Measurements from ENCODE around the gene COX5A. TPM values are rescaled to one million over a fixed set of nuclear protein-coding genes. Genes with fewer than 3 reads are reported as not detected.

The COX5A gene
- total RNA-seq, 6 experiments from 2014 or later = 130 to 169 (median 141) TPM

DNA sequence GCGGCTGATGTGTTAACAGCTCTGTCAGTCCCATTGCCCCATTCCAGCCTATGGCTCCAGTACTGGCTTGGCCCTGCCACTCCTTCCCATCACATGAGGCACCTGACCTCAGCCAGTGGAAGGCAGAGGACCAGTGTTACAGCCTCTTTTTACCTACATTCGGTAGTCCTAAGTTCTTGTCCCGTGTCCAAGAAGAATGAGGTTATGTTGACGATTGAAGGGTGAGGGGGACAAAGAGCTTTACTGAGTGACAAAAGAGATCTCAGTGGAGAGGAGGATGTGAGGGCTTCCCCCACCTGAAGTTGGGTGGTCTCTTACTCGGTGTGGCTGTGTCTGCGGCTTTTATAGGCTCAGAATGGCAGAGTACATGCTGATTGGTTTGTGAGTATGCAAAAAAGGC, 55.3 kb downstream of the COX5A start:
- Histone ChIP-seq H3K4me1 (no peaks in the 10 kb centered on the region), H3K9me3 (no peaks in the 10 kb centered on the region), H3K27me3 (no peaks in the 10 kb centered on the region), H3K27ac (no peak overlapping the region), H3K4me3 (no peak overlapping the region), H3K36me3 (no peaks in the 10 kb centered on the region)
- ATAC-seq (no peak), DNase-seq (no peak)
- WGBS (ENCODE audit: insufficient coverage, low coverage, low lambda C conversion rate, missing lambda C conversion rate) = 87% methylated on average over 5 of the region's 6 CpGs
- TF ChIP-seq POLR2A (IDR thresholded peaks at IDR 0.05) (no peak), CTCF (IDR thresholded peaks at IDR 0.05) (no peak)
- intact Hi-C loops (cut with DNase I) = no loop called here

DNA sequence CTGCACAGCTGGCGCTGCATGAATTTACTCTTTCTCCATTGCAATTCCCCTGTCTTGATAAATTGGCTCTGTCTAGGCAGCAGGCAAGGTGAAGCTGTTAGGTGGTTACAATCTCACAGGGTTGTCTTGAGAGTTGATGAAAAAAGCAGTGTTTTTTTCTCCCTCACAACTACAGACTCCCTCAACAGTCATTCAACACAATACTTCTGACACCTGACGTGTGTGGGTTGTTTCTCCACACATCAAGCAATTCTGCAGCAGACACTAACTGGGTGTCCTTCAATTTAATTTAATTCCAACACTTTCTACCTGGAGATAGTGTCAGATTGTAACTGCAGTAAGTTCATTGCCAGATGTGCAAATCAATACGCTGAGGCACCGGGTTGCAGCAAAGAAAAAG, 59.6 kb downstream of the COX5A start:
- H3K36me3 ChIP-seq = no peaks in the 10 kb centered on the region
- no peak overlapping the region for H3K4me3 ChIP-seq
- WGBS (ENCODE audit: insufficient coverage, low coverage, low lambda C conversion rate, missing lambda C conversion rate) = 72% methylated on average over 4 of the region's 4 CpGs
- H3K27ac ChIP-seq = no peak overlapping the region
- H3K9me3 ChIP-seq = no peaks in the 10 kb centered on the region
- ATAC-seq (no peak), DNase-seq (no peak)
- intact Hi-C loops (cut with DNase I) = no loop called here
- TF ChIP-seq POLR2A (IDR thresholded peaks at IDR 0.05) (no peak), CTCF (IDR thresholded peaks at IDR 0.05) (no peak)
- peaks cover 0 to 7% (median 0%) of the 10 kb centered on the region in 4 donors for H3K4me1 ChIP-seq
- no peaks in the 10 kb centered on the region for H3K27me3 ChIP-seq

GRCh38 chr15:74873756-74874424, 64.0 kb downstream of the COX5A start:
- peaks cover 0 to 41% (median 7%) of the 10 kb centered on the region in 4 donors for H3K4me1 ChIP-seq
- H3K4me3 ChIP-seq = peak overlapping the region; percentile 80 to 92 (median 84)
- TF ChIP-seq CTCF (IDR thresholded peaks at IDR 0.05) (no peak), POLR2A (IDR thresholded peaks at IDR 0.05) (no peak)
- WGBS (ENCODE audit: insufficient coverage, low coverage, low lambda C conversion rate, missing lambda C conversion rate) = 33% methylated on average over 9 of the region's 16 CpGs
- H3K27me3 ChIP-seq = no peaks in the 10 kb centered on the region
- no peaks in the 10 kb centered on the region for H3K9me3 ChIP-seq
- peak overlapping the region in 2 of 3 donors; percentile 72 to 77 for H3K27ac ChIP-seq
- no peaks in the 10 kb centered on the region for H3K36me3 ChIP-seq
- ATAC-seq = peak in 1 of 4 donors; percentile 37
- intact Hi-C loops (cut with DNase I) = no loop called here
- no peak for DNase-seq

DNA sequence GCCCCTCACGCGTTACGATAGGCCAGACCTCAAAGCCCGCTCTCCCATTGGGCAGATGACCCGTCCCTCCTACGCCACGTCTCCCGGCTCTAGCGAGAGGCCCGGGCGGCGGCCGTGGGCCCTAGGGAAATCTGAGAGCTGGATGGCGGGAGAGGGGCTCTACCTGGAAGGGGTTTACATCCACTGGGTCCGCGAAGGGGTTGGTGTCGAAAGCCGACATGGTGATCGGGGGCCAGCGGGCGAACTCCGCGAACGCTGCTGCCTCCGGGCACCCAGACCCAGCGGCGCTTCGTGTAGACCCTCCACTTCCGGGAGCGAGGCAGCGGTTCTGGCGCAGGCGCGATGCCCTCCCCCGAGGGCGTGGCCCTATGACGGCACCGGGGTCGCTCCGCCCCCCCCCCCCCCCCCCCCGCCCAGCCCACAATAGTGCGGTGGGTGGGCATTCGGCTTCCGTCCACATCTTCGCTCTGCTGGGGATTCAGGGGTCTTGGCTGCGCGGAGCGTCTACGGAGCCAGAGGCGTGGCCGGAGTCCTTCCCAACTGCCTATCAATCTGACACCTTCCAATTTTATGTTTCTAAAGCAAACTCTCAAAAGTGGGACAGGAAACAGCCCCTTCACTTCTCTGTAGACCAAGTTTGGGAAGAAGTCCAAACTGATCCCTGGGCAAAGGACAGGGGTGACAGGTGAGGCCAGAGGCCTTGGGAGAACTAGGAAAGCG, 64.7 kb downstream of the COX5A start, which contains the start of gene SCAMP2:
TSS of gene SCAMP2 (minus strand) at position 330 of the 720 bp plus-strand sequence. CDS start at position 220, 110 bp downstream.
- ATAC-seq (peak; percentile 96 to 98 (median 96)), DNase-seq (peak; percentile 95 to 96 (median 96))
- intact Hi-C loops (cut with DNase I) = no loop called here
- TF ChIP-seq POLR2A (IDR thresholded peaks at IDR 0.05) (peak; percentile 70), CTCF (IDR thresholded peaks at IDR 0.05) (no peak)
- Histone ChIP-seq H3K4me1 (peaks cover 0 to 48% (median 9%) of the 10 kb centered on the region in 4 donors), H3K9me3 (no peaks in the 10 kb centered on the region), H3K36me3 (no peaks in the 10 kb centered on the region), H3K27me3 (no peaks in the 10 kb centered on the region), H3K4me3 (peak within 1 kb of the TSS; percentile 80 to 92 (median 84)), H3K27ac (peak within 1 kb of the TSS; percentile 72 to 92 (median 77))
- WGBS (ENCODE audit: insufficient coverage, low coverage, low lambda C conversion rate, missing lambda C conversion rate) = under 1% methylated on average over 26 of the region's 52 CpGs

Measured in right lobe of liver (tissue), 6 donors.